GM21737 (cell line): ENCODE results near the gene FAM98C.
A peak's percentile ranks its signal among the peaks of the same experiment; 100 is the strongest.
"Not testable (repeated sequence)": the region's sequence is repeated elsewhere in the genome, so short reads cannot be mapped to it uniquely, and the experiment has no call there.

ENCODE experiments used
- ATAC-seq: cut with Tn5 transposase; IDR thresholded peaks from one replicate; pipeline ENCODE4 v1.9.1; 2021; ENCODE audit warnings: mild to moderate bottlenecking, moderate library complexity; ENCODE audit not compliant: unreplicated experiment

FAM98C gene

GRCh38 chr19:38395381-38396114 lies 7.3 kb upstream of the FAM98C start:
- no peak for ATAC-seq

- no peak for ATAC-seq
These were observed 3.8 kb upstream of the FAM98C start for GRCh38 chr19:38399081-38399480.

- ATAC-seq = no peak
These were observed 3.4 kb upstream of the FAM98C start for GRCh38 chr19:38399537-38399936.

- ATAC-seq = no peak
These were observed 2.5 kb upstream of the FAM98C start for GRCh38 chr19:38400361-38400760.

GRCh38 chr19:38401148-38401547 lies 1.7 kb upstream of the FAM98C start:
- ATAC-seq = no peak

- peak; percentile 4 for ATAC-seq
These were observed 298 bp upstream of the FAM98C start for GRCh38 chr19:38402623-38402966.

GRCh38 chr19:38404858-38405257 lies 2.0 kb downstream of the FAM98C start:
- ATAC-seq = no peak

GRCh38 chr19:38405276-38405675 lies 2.4 kb downstream of the FAM98C start:
- no peak for ATAC-seq

- no peak for ATAC-seq
These were observed 6.8 kb downstream of the FAM98C start for GRCh38 chr19:38409631-38410133.

GRCh38 chr19:38410407-38410806 lies 7.5 kb downstream of the FAM98C start:
- not testable (repeated sequence) for ATAC-seq

GRCh38 chr19:38411041-38411712 lies 8.3 kb downstream of the FAM98C start:
- no peak for ATAC-seq

GRCh38 chr19:38411898-38412297 lies 9.0 kb downstream of the FAM98C start:
- not testable (repeated sequence) for ATAC-seq

- no peak for ATAC-seq
These were observed 9.6 kb downstream of the FAM98C start for GRCh38 chr19:38412491-38412890.

- ATAC-seq = no peak
These were observed 10.1 kb downstream of the FAM98C start for GRCh38 chr19:38412961-38413360.

GRCh38 chr19:38413416-38413815 lies 10.5 kb downstream of the FAM98C start:
- ATAC-seq = no peak

- no peak for ATAC-seq
These were observed 14.3 kb downstream of the FAM98C start for GRCh38 chr19:38417146-38417543.

GRCh38 chr19:38417544-38418506 lies 14.9 kb downstream of the FAM98C start:
- ATAC-seq = no peak

- ATAC-seq = no peak
These were observed 18.0 kb downstream of the FAM98C start for GRCh38 chr19:38420935-38421334.

- no peak for ATAC-seq
These were observed 19.0 kb downstream of the FAM98C start for GRCh38 chr19:38421856-38422255.

- ATAC-seq = no peak
These were observed 19.5 kb downstream of the FAM98C start for GRCh38 chr19:38422438-38422837.

GRCh38 chr19:38424272-38424671 lies 21.4 kb downstream of the FAM98C start:
- ATAC-seq = no peak
